Measurements from ENCODE around the gene LZTR1.

DNA sequence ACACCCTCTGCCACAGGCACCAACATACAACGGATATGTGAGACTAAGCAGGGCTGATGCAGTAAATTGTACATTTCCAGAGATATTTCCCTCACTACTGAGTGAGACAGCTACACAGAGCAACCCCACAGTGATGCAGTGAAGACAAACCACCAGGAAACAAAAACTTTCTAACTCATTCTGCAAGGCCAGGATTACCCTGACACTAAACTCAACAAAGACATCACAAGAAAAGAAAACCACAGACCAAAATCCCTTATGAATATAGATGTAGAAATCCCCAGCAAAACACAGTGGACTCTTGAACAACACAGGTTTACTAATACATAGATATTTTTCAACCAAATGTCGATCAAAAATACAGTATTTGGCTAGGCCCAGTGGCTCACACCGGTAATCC lies 51.8 kb downstream of the LZTR1 start:
- TF ChIP-seq, protein P1, sequence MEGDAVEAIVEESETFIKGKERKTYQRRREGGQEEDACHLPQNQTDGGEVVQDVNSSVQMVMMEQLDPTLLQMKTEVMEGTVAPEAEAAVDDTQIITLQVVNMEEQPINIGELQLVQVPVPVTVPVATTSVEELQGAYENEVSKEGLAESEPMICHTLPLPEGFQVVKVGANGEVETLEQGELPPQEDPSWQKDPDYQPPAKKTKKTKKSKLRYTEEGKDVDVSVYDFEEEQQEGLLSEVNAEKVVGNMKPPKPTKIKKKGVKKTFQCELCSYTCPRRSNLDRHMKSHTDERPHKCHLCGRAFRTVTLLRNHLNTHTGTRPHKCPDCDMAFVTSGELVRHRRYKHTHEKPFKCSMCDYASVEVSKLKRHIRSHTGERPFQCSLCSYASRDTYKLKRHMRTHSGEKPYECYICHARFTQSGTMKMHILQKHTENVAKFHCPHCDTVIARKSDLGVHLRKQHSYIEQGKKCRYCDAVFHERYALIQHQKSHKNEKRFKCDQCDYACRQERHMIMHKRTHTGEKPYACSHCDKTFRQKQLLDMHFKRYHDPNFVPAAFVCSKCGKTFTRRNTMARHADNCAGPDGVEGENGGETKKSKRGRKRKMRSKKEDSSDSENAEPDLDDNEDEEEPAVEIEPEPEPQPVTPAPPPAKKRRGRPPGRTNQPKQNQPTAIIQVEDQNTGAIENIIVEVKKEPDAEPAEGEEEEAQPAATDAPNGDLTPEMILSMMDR (IDR thresholded peaks at IDR 0.05 in 8 of 11, conservative IDR thresholded peaks at IDR 0.05 in 3 of 11) = no peak
- TF ChIP-seq POLR2A (IDR thresholded peaks at IDR 0.05) = no peak

Measured in spleen (tissue), 7 donors.